K562 (cell line): ENCODE data around the gene BTBD16. TPM values are rescaled to one million over a fixed set of nuclear protein-coding genes. Genes with fewer than 3 reads are reported as not detected.
A peak's percentile ranks its signal among the peaks of the same experiment; 100 is the strongest.

ENCODE experiments used
- ATAC-seq: fragments of 200-7000 bp; cut with Tn5 transposase; 3 replicates; pipeline ENCODE4 v1.9.1; 2020; ENCODE audit warnings: moderate library complexity
- BruUV-seq: library from RNA; stranded (reverse); fragments of 400-500 nt; replicated peaks from 2 replicates; lab custom pipeline; 2021; lab: Mats Ljungman, UMichigan
- CTCF ChIA-PET: fragments of 300-600 bp; formaldehyde crosslinking; extraction: SDS; loops from one replicate; lab custom pipeline; 2021; ENCODE audit warnings: low intra/inter-chr PET ratio; lab: Yijun Ruan, JAX
- POLR2A ChIA-PET: fragments of 300-600, 350-650 bp; sonication (Branson Sonifier 250); formaldehyde crosslinking; extraction: SDS; loops from one replicate; lab custom pipeline; 2021; ENCODE audit warnings: antibody characterized with exemption, inconsistent platforms; lab: Yijun Ruan, JAX
- DNase-seq, 4 experiments: peaks; one replicate each; pipeline versions ENCODE4 v3.0.0 to v3.0.0-alpha.2; 2011 to 2018; ENCODE audit warnings: low spot score in 3 of 4, mixed read lengths in 3 of 4; ENCODE audit errors: extremely low read depth in 1 of 4
- FAIRE-seq: peaks from 2 replicates; lab custom pipeline; 2011; peaks lifted over from hg19 to GRCh38; lab: Jason Lieb, UNC
- H2AFZ ChIP-seq: 2 replicates; pipeline ENCODE4 v1.6.0; 2011; ENCODE audit warnings: low read depth, low read length, control low read depth, inconsistent platforms
- H3K27ac ChIP-seq: fragments of 200-600 bp; 3 replicates; pipeline ENCODE4 v1.8.0; 2011; ENCODE audit warnings: low read depth, mild to moderate bottlenecking, control low read depth, inconsistent platforms, low read length, moderate library complexity, mixed read lengths; ENCODE audit errors: extremely low read depth
- H3K27me3 ChIP-seq, 2 experiments: fragments of 300-600 bp in 1 of 2; 2 replicates in 1 of 2; 3 replicates in 1 of 2; pipeline versions ENCODE4 v1.6.0 to v1.8.0; 2011; ENCODE audit warnings: inconsistent platforms in 2 of 2, low read length in 2 of 2, mild to moderate bottlenecking in 1 of 2, mixed read lengths in 1 of 2, moderate library complexity in 1 of 2; ENCODE audit not compliant: control insufficient read depth in 2 of 2, insufficient read depth in 2 of 2
- H3K36me3 ChIP-seq: fragments of 300-600 bp; 3 replicates; pipeline ENCODE4 v1.8.0; 2011; ENCODE audit warnings: mild to moderate bottlenecking, low read length, inconsistent platforms; ENCODE audit not compliant: control insufficient read depth, insufficient read depth
- H3K4me1 ChIP-seq, 2 experiments: fragments of 200-600 bp in 1 of 2; replicated peaks in 1 of 2; 2 replicates in 1 of 2; 3 replicates in 1 of 2; pipeline versions ENCODE4 v1.5.1 to v1.8.0; 2011; ENCODE audit warnings: inconsistent platforms in 2 of 2, low read length in 2 of 2, mild to moderate bottlenecking in 1 of 2, mixed read lengths in 1 of 2, moderate library complexity in 1 of 2; ENCODE audit not compliant: control insufficient read depth in 2 of 2, insufficient read depth in 2 of 2
- H3K4me2 ChIP-seq: 2 replicates; pipeline ENCODE4 v1.6.1; 2011; ENCODE audit warnings: low read length, control low read depth, inconsistent platforms, mixed read lengths; ENCODE audit not compliant: insufficient read depth
- H3K4me3 ChIP-seq: fragments of 200-600 bp; sonication (generic), shearing (Covaris generic); 2 replicates; pipeline ENCODE4 v1.5.1; 2016; ENCODE audit warnings: control low read depth, inconsistent platforms
- H3K79me2 ChIP-seq: fragments of 200-600 bp; 3 replicates; pipeline ENCODE4 v1.8.0; 2011; ENCODE audit warnings: low read length, inconsistent platforms; ENCODE audit not compliant: control insufficient read depth, insufficient read depth
- H3K9ac ChIP-seq, 2 experiments: 2 replicates each; pipeline versions ENCODE4 v1.6.0 to v1.6.1; 2011; ENCODE audit warnings: low read depth in 2 of 2, low read length in 2 of 2, control low read depth in 1 of 2, inconsistent platforms in 1 of 2, mild to moderate bottlenecking in 1 of 2, mixed read lengths in 1 of 2; ENCODE audit not compliant: insufficient read depth in 1 of 2
- H3K9me1 ChIP-seq: one replicate; pipeline ENCODE4 v1.6.0; 2011; ENCODE audit warnings: inconsistent platforms, mild to moderate bottlenecking, low read length, moderate library complexity; ENCODE audit not compliant: control insufficient read depth, insufficient read depth
- H3K9me3 ChIP-seq: replicated peaks from 2 replicates; pipeline ENCODE4 v1.5.1; 2011; ENCODE audit warnings: low read depth, low read length, inconsistent platforms; ENCODE audit not compliant: control insufficient read depth, insufficient read depth
- H4K20me1 ChIP-seq: replicated peaks from 2 replicates; pipeline ENCODE4 v1.6.1; 2011; ENCODE audit warnings: low read length, inconsistent platforms, mixed read lengths; ENCODE audit not compliant: control insufficient read depth, insufficient read depth
- NCOA1 ChIP-seq: fragments of 450-650 bp; IDR thresholded peaks from 2 replicates; pipeline ENCODE4 v1.6.1; 2016; ENCODE audit warnings: low read depth
- PHB2 ChIP-seq: fragments of 450-650 bp; IDR thresholded peaks from 2 replicates; pipeline ENCODE4 v1.6.1; 2017; ENCODE audit warnings: low read depth
- SIN3A ChIP-seq, 2 experiments: fragments of 150-350 bp in 1 of 2; IDR thresholded peaks; 2 replicates each; pipeline ENCODE4 v1.6.1; 2011 to 2016; ENCODE audit warnings: borderline replicate concordance in 2 of 2, low read depth in 2 of 2, low read length in 2 of 2, mild to moderate bottlenecking in 2 of 2, moderate library complexity in 2 of 2; ENCODE audit not compliant: control insufficient read depth in 1 of 2
- ZFP36 ChIP-seq: fragments of 150-350 bp; IDR thresholded peaks from 2 replicates; pipeline ENCODE4 v1.6.1; 2018; ENCODE audit warnings: low read length, low read depth; ENCODE audit not compliant: partially characterized antibody
- WGBS: fragments of 100-300 bp; shearing (Covaris generic); methylation state at CpG from one replicate; pipeline ENCODE4 v1.1.6; 2016; ENCODE audit warnings: low coverage, mixed read lengths; ENCODE audit not compliant: insufficient coverage; ENCODE audit errors: missing lambda C conversion rate; 5-methylcytosine and 5-hydroxymethylcytosine counted together
- in situ Hi-C: fragments of 300-500 bp; cut with MboI; formaldehyde crosslinking; loops from 4 replicates; pipeline ENCODE4 v1.15.0; 2018; ENCODE audit warnings: inconsistent platforms, mixed read lengths
- intact Hi-C: fragments of 100-400 bp; cut with micrococcal nuclease; formaldehyde crosslinking; loops from 2 replicates; pipeline ENCODE4 v1.14.2; 2022
- polyA plus RNA-seq, 8 experiments: library from polyadenylated mRNA; depleted of rRNA in 4 of 8; stranded (reverse) in 5 of 8; unstranded in 3 of 8; fragments of >200 nt; fragmentation: Nextera tagmentation in 2 of 8; fragmentation: Illumina TruSeq in 1 of 8; extraction: Ambion mirVana in 2 of 8; extraction: Trizol in 1 of 8; gene quantifications; 2 replicates each; pipeline versions ENCODE4 v1.2.1 to v1.2.3, GENCODE V29; 2011 to 2014; ENCODE audit warnings: inconsistent platforms in 1 of 8, missing spikeins in 1 of 8
- total RNA-seq, 7 experiments: library from RNA; depleted of rRNA in 6 of 7; stranded (reverse); fragments of >200 nt in 6 of 7; fragmentation: Illumina TruSeq in 2 of 7; extraction: Trizol in 2 of 7; gene quantifications; 2 replicates each; pipeline versions ENCODE4 v1.2.1 to v1.2.3, GENCODE V29; 2011 to 2021; ENCODE audit warnings: low replicate concordance in 1 of 7
- TF ChIP-seq, protein P1 (sequence below), 2 experiments: IDR thresholded peaks in 1 of 2; conservative IDR thresholded peaks in 1 of 2; 2 replicates each; pipeline ENCODE4 v1.6.1; 2016; ENCODE audit warnings: low read depth in 2 of 2, mild to moderate bottlenecking in 1 of 2, missing compliant biosample characterization in 1 of 2, missing genetic modification characterization in 1 of 2, moderate library complexity in 1 of 2

The BTBD16 gene
- total and polyA plus RNA-seq, 9 of the 15 experiments (the other 6 are each of a cell fraction or from before 2014, with no cell fraction given): 0.11 TPM; not detected in 8

DNA sequence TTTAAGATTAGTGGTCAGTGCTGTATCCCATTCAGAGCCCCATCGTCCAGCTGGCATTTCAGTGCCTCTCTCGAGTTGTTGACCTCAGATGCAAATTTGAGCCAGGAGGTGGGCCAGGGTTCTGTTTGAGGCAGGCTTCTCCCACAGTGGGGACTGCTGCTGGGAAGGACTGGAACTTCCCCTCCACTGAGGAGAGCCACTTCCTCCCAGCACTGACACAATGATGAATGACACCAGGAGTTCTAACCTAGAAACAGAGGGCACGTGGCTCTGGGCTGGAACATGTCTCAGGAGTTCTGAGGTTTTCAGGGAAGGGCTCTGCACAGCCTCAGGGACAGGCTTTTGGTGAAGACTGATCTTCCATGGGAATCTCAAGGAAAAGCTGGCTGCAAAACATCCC is 18.3 kb upstream of the BTBD16 start (continued):
- TF ChIP-seq, protein P1, sequence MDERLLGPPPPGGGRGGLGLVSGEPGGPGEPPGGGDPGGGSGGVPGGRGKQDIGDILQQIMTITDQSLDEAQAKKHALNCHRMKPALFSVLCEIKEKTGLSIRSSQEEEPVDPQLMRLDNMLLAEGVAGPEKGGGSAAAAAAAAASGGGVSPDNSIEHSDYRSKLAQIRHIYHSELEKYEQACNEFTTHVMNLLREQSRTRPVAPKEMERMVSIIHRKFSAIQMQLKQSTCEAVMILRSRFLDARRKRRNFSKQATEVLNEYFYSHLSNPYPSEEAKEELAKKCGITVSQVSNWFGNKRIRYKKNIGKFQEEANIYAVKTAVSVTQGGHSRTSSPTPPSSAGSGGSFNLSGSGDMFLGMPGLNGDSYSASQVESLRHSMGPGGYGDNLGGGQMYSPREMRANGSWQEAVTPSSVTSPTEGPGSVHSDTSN (CRISPR knock-in tag; IDR thresholded peaks at IDR 0.05; ENCODE audit: low read depth): peak; percentile 49; the same call in 1 of the 2 replicates
- TF ChIP-seq, protein P1 (tag; conservative IDR thresholded peaks at IDR 0.05; ENCODE audit: low read depth): peak; percentile 77
- TF ChIP-seq, all 486 proteins: peak for 4

DNA sequence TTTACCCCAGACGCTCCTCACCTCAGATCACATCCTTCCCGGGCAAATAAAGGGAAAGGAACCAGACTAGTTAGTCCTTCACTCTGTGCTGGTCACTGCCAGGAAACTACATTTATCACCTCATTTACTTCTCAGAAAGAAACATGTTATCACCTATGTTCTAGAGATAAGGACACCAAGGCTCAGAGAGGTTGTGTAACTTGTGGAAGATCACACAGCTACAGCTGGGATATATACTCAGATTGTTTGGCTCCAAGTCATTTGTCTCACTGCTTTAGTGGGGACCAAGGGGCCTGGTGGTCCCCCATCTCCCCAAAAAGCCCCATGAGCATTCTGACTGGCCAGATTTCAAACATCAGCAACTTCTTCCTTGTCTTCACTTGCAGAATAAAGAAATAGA is 17.5 kb upstream of the BTBD16 start:
- no TSS peak for BruUV-seq
- ATAC-seq (no peak), DNase-seq (no peak)
- H3K79me2 ChIP-seq: no peaks in the 10 kb centered on the region
- H4K20me1 ChIP-seq: no peaks in the 10 kb centered on the region
- H3K4me3 ChIP-seq: no peak overlapping the region
- peaks cover 0 to 3% of the 10 kb centered on the region in 2 experiments; a peak in 2 of 5 replicates for H3K27me3 ChIP-seq
- H3K9me3 ChIP-seq: no peaks in the 10 kb centered on the region
- no peaks in the 10 kb centered on the region for H3K9me1 ChIP-seq
- H3K9ac ChIP-seq: no peak overlapping the region
- H3K4me1 ChIP-seq: no peaks in the 10 kb centered on the region
- TF ChIP-seq SIN3A (IDR thresholded peaks at IDR 0.05; ENCODE audit: borderline replicate concordance in 2 of 2, control insufficient read depth in 1 of 2, low read depth in 2 of 2, low read length in 2 of 2): no peak
- no peak for TF ChIP-seq PHB2
- peak; percentile 11 for TF ChIP-seq ZFP36
- no peak for TF ChIP-seq NCOA1
- TF ChIP-seq, all 486 proteins: peak for 1
- Histone ChIP-seq H3K4me2 (no peak overlapping the region), H3K36me3 (no peaks in the 10 kb centered on the region), H2AFZ (no peak overlapping the region), H3K27ac (no peak overlapping the region)
- intact Hi-C loops (no loop called here), in situ Hi-C loops (no loop called here)
- WGBS: 0% methylated on average over 2 of the region's 2 CpGs
- CTCF ChIA-PET: no interaction called here
- no peak for FAIRE-seq
- POLR2A ChIA-PET: no interaction called here
